OCI-LY3 (cell line): ENCODE measurements around the gene BTBD9.

ENCODE experiments used
- CTCF ChIP-seq: fragments of 200-600, 300-600 bp; sonication (generic); IDR thresholded peaks from 2 replicates; pipeline ENCODE4 v1.5.1; 2014; ENCODE audit warnings: antibody characterized with exemption, low read length, low read depth
- EZH2phosphoT487 ChIP-seq: fragments of 200-600 bp; shearing (Covaris generic); IDR thresholded peaks from 2 replicates; pipeline ENCODE4 v1.6.1; 2018; ENCODE audit warnings: antibody characterized with exemption, mixed run types, low read depth

- TF ChIP-seq CTCF, result no peak
- no peak for TF ChIP-seq EZH2phosphoT487
Observed at GRCh38 chr6:38157905-38158304, 481.8 kb downstream of the BTBD9 start.
